Femur (tissue), 1 donor: ENCODE results near the gene HCFC1.
A peak's percentile ranks its signal among the peaks of the same experiment; 100 is the strongest.
"Not testable (repeated sequence)": the region's sequence is repeated elsewhere in the genome, so short reads cannot be mapped to it uniquely, and the experiment has no call there.

Experiments used
- DNase-seq: peaks from one replicate; pipeline ENCODE4 v3.0.0-alpha.2; 2017

Gene HCFC1

DNA sequence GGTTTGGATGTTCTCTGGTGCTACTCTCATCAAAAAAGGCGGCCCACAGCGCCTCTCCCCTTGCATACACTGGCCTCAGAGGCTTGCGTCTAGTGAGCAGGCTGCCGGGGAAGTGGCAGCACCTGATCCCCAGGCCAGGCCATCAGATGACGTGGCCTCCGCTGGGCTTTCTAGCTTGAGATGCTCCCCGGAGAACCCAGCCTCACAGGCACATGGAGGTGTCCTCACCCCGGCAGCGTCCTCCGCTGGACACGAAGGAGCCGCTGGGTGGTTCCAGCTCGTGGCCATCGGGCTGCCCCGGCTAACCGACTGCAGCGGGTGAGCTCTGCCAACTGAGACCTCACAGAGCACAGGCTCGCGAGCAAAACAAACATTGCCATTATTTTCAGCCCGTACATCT, 35.3 kb upstream of the HCFC1 start:
- DNase-seq = peak; percentile 15

DNA sequence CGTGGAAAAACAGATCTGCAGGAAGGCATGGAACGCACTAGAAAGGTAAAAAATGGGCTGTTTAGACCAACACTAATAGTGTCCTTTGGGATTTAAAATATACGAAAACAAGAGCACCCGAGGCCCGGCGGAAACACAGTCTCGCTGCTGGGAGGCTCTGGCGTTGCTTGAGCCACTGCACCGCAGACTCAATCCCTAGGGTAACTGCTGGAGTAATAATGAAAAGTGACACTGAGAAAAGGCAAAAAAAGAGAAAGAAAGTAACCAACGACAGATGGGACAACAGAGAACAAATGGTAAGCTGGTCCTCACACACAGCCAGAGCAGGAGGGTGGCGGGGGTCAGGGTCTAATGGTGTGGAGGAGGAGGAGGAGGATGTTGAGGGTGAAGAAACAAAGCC, 32.7 kb upstream of the HCFC1 start:
- DNase-seq = no peak

DNA sequence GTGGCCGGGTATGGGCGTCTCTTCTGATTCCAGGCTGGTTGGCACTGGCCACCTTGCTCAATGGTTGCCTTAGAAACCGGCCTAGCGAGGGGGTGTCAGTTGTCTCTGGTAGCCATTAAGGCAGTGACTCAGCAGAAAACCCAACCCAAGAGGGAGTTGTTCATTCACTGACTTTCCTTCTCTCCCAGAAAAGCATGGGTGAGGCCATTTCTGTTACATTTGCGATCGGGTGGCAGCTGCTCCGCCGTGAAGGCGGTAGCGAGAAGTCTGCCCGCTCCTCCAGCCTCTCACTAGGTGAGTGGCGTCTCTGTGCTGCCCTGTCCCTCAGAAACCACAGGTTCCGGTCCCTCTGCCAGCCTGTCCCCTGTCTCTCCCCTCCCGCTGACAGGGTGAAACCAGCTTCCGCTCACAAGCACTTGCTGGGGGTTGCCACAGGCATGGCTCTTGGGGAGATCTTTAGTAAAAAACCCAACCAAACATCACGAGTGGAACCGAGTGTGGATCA, 30.6 kb upstream of the HCFC1 start:
- DNase-seq = peak; percentile 58

DNA sequence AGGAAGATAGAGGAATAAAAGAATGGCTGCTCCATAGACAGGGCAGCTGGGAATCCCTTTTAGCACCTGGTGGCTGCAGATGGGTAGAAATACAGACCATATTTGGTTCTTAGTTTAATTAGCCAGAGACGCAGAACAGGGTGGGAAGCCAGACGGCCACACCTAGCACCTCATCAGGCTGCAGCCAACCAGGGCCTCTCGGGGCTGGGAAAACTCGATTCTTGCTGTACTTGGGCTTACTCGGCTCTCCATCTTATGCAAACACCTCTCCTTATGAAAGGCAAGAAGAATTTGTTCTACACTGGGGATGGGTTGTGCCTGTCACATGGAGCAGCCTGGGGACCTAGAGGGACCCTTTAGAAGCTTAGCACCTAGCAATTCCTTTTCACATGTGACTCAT, 28.4 kb upstream of the HCFC1 start:
- DNase-seq = no peak

DNA sequence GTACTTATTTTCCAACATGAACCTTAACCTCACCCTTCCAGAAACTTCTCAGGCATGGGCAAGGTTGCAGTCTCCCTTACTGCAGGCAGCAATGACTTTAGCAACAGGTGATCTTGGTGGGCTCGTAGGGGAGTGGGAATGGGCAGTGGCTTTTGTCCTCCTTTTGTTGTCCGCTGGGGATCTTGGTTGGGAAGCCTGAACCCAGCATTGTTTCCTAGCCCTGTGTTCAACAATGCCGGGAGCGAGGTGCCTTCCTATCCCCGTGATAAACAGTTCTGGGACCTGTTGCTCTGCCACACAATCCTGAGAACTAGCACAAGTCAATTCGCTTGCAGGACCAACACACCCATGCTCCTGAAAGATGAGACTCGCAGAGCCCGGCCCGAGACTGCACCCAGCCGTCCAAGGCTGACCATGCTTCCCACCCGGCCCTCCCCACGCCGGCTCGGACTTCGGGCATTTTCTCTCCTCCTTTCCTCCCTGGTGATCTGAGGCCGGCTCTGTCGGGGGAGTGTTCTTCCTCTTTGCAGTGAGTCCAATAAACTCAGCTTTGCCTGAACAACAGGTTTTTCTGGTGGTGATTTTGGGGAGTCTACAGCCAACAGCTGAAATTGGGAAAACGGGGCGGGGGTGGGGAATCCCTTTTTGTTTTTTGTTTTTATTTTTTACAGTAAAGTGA, 27.9 kb upstream of the HCFC1 start:
- no peak for DNase-seq

DNA sequence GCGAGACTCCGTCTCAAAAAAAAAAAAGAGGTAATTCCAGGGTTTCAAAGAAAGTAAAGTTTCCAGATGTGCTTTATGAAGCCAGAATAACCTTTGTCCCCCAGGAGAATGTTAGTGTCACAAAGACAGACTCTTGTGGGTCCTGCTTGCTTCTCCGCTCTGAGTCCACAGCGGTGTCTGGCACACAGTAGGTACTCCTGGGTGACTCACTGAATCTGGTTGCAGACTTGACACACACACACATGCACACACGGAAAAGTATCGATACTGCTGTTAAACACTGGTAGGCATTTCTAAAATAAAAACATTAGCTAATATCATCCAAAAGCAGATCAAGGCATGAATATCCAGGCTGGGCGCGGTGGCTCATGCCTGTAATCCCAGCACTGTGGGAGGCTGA, 23.9 kb upstream of the HCFC1 start:
- DNase-seq = no peak

DNA sequence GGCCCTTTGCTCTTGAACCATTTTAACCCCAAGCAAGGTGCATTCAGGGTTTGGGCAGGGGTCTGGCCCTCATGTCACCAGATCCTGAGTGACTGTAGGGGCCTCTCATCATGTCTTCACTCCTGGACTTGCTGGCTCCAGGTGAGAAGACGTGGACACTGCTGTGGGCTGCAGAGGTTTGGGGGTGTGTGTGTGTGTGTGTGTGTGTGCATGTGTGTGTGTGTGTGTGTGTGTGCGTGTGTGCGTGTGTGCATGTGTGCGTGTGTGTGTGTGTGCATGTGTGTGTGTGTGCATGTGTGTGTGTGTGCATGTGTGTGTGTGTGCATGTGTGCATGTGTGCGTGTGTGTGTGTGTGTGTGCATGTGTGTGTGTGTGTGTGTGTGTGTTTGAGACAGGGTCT, 22.8 kb upstream of the HCFC1 start:
- not testable (repeated sequence) for DNase-seq

DNA sequence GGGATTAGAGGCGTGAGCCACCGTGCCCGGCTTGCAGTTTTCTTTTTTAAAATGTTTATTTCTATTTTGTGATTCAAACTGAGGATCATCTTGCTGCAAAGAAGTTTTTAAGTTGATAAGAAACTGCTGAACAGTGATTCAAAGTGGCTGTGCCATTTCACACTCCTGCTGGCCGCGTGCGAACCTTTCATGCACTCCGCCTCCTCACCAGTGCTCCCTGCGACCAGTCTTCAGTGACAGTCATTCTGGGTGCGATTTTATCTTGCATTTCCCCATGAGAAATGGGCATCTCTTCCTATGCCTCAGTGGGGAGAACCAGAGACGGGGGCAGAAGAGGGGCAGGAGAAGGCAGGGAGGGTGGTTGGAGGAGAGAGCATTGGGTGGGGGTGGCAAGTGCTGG, 22.4 kb upstream of the HCFC1 start:
- DNase-seq = no peak

DNA sequence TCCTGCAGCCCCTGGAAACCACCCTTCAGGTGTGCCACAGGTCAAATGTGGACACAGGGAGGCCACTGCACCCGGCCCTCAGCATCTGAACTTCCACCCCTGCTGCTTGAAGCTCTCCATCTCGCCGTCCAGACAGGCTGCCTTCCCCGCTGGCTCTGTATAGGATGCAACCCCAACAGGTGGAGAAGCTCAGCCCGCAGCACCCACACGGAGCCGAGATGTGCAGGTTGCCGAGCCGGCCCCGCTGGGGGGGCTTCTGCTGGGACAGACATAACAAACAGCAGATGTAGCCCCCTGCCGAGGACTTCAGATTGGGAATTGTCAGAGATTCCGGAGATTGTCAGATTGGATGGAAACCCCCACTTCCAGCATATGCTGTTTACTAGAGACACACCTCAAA, 21.5 kb upstream of the HCFC1 start:
- DNase-seq = no peak

DNA sequence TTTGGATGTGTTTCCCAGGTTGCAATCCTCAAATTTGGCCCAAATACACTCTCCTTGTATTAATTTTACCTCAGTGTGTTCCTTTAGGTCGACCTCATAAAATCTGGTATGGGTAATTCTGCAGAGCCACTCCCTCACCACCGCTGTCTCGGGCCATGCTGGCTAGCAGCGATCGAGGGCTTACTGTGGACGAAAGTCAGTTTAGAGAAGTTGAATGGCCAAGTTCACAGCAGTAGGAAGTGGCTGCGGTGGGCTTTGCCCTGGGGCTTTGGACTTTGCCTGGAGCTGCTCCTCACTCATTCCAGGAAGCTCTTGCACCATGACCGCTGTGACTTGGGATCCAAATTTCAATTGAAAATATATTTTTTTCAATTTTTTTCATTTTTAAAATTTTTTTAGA, 20.6 kb upstream of the HCFC1 start:
- DNase-seq = no peak

DNA sequence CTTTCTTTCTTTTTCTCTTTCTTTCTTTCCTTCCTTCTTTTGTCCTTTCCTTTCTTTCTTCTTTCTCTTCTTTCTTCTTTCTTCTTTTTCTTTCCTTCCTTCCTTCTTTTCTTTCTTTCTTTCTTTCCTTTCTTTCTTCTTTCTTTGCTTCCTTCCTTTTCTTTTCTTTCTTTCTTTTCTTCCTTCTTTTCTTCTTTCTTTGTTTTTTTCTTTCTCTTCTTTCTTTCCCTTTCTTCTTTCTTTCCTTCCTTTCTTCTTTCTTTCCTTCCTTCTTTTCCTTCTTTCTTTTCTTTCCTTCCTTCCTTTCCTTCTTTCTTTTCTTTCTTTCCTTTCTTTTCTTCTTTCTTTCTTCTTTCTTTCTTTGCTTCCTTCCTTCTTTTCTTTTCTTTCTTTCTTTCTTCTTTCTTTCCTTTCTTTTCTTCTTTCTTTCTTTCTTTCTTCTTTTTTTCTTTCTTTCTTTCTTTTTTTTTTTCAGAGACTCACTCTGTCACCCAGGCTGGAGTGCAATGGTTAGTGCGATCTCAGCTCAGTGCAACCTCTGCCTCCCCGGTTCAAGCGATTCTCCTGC, 19.5 kb upstream of the HCFC1 start:
- DNase-seq = no peak

DNA sequence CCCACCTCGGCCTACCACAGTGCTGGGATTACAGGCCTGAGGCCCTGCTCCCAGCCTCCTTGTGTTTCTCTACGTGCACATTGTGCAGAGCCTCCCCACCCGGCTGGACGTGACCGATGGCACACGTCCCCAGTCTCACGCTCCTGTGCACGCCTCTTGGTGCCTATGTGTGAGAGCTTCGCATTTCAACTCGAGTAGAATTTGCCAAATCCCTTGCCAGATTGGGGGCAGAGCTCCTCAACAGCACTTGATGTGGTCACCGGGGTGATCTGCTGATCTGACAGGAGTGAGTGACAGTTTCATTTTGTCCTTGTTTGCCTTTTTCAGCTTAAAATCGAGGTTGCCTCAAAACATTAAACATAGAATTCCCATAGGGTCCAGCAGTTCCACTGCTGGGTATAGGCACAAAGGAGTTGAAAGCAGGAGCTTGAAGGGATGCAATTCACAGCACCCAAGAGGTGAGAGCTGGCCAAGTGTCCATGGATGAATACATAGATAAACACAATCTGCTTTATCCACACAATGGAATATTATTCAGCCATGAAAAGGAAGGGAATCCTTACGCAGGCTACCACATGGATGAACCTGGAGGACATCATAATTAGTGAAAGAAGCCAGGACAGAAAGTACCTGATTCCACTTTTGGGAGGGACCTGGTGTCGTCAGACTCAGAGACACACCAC, 18.5 kb upstream of the HCFC1 start:
- no peak for DNase-seq

DNA sequence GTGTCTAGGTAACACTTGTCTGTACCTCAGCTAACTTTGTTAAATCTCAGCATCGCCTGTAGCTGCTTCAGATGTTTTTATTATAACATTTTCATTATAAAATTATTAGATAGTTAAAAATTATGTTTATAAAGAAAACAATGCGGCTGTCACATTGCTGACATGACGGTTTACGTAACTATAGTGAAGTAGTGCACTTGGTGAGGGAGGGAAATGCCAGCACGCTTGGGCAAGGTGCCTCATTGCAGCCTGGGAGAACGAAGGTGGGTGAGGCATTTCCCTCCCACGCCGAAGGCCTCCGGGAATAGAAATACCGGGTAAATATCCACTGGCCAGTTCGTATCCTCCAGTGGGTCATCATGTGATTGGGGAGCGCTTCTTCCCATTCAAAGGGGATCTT, 16.9 kb upstream of the HCFC1 start:
- no peak for DNase-seq

DNA sequence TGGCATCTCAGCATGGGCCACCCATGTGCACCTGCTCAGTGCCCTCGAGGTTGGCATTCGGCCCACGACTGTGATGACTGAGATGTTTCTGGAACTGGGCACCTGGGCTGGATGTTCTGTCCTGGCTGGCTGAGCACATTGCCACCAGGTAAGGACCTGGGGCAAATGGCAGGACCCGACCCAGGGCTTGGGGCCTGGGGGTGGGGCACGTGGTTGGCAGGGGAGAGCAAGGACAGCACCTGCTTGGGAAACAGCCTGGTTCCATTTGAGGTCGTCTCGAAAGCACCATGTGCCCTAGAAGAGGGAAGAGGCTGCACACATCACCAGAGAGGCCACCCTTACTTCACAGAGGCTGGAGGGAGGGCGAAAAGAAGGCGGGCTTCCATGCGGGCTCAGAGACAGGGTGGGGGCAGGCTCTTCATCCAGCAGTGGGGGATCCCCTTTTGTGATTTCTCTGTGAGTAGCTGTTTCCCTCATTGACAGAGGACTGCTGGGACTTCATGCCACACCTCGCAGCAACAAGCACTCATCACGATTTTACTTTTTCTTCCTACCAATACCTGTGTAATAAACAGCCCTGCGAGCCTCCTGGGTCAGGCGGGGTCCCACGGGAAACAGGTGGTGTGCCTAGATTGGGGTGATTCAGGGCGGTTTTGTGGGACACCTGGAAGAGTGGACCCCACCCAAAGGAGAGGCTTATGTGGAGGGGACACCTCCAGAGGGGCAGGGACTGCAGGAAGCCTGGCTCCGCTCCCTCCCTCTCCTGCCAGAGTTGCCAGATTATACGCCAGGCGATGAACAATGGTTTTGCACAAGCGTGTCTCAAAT, 12.9 kb upstream of the HCFC1 start:
- DNase-seq = no peak

DNA sequence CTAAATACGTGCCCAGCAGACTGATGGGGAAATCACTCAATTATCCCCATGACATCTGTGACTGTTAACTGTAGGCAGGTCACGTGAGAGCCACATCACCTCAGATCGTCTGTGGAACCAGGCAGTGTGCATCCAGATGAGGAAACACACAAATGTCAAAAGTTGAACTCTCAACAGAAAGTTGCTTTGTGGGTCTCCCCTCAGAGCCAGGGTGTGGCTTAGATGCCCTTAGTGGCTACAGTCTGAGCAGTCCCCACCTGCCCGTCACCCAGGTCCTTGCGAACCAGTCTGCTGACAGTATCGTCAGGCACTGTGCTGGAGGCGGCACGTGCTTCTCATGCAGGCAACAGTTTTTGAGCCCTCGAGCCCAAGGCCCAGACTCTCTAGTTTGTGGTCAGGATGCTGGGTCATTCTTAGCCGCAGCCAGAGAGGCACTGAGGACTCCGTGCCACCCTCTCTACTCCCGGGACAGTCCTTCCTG, 11.7 kb upstream of the HCFC1 start:
- DNase-seq = no peak

DNA sequence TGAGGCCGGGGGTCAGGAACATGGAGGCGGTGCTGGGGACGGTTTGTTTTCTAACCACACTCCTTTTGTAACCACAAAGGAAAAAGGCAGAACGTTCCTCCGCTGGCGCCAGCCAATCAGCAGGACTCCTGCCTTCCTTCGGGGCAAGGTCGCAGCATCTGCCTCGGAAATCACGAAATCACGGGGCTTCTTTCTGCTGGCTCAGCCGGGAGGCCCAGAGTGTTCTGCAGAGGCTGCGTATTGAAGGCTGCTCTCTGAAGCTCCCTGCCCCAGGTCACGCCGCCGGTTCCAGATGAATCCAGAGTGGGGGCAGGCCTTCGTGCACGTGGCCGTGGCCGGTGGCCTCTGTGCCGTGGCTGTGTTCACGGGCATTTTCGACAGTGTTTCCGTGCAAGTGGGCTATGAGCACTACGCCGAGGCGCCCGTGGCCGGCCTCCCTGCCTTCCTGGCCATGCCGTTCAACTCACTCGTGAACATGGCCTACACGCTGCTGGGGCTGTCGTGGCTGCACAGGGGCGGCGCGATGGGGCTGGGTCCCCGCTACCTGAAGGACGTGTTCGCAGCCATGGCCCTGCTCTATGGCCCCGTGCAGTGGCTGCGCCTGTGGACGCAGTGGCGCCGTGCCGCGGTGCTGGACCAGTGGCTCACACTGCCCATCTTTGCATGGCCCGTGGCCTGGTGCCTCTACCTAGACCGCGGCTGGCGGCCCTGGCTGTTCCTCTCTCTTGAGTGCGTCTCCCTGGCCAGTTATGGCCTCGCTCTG, 10.3 kb upstream of the HCFC1 start:
- peak; percentile 61 for DNase-seq

DNA sequence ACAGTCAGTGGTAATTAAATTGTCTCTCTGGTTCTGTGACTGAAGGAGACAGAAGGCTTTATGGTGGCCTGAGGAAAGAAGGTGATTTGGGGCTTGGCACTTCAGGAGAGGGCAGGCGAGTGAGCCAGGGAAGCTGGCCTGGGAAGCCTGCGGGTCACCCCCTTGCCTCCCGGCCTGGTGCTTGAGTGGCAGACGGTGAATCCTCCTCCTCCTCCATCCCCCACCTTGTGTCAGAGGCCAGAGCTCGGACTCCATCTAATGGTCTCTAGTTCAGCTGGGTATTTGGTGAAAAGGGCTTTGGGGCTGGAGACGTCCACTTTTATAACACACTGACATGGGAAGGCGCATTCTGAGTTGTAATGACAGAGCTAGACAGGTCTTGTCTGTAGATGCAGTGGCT, 9.6 kb upstream of the HCFC1 start:
- no peak for DNase-seq

DNA sequence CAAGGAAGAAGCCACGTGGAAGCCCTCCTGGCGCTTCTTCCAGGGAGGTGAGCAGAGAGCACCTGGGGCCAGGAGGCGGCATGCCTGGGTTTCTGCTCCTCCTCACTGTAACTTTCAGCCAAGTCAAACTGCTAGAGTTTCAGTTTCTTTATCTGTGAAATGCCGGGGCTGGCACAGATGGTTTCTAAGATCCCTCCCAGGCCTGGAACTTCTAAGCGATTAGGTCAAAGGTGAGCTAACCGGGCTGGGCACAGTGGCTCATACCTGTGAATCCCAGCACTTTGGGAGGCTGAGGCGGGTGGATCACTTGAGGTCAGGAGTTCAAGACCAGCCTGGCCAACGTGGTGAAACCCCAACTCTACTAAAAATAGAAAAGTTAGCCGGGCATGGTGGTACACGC, 8.8 kb upstream of the HCFC1 start:
- DNase-seq = not testable (repeated sequence)

DNA sequence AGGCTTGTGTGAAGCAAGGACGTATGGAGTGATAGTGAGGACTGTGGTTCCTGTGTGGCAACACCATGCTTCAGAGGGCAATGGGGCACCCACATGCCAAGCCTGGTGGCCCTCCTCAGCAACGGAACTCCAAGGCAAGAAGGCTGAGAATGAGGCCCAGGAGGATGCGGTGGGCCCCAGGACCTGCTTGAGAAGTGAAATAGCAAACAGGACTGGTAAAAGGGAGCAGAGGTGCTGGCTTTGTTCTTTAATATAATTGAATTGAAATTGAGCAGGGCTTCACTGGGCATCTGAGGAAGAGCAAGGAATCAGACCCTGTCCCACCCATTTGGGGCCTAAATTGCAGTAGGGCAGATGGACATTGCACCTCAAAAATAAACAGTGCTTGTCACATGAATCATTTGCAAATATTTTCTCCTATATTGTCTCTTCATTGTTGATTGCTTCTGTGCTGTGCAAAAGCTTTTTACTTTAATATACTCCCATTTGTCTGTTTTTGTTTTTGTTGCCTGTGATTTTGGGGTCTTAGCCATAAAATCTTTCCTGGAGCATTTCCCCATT, 3.2 kb upstream of the HCFC1 start:
- DNase-seq = no peak

DNA sequence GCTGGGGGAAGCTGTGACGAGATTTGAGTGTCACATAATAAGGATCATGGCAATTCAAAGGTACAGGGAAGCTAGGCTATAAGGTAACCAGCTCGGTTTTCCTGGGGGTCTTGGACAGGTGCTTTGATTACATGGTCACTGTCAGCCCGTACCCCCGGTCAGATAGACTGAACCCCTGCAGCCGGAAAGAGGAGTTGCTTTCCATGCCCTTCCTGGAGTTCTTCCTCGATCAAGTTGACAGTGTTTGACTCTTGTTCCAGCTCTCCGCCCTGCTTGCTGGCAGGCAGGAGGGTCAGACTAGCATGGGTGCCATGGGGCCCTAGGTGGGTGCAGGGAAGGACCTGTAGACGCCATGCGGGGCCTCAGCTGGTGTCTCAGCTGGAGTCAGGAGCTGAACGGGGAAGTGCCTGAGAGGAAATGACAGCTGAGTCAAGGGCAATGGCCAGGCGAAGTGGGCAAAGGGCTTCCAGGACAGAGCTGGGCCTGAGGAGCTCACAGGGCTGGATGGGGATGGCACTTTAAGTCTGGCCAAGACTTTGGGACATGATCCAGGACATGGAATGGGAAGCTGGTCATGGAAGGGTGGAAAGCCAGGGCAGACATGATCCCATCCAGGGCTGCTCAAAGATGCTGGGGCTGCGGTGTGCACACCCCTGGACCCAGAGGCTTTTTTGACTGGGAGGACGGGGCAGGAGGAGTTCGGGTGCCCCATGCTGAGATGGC, 2.5 kb upstream of the HCFC1 start:
- DNase-seq = no peak
